IPS-20b (cell line): ENCODE measurements around the gene TENM4.
"Not testable (repeated sequence)": the region's sequence is repeated elsewhere in the genome, so short reads cannot be mapped to it uniquely, and the experiment has no call there.

Source experiments
- H3K27ac ChIP-seq: one replicate; pipeline ENCODE4 v1.5.1; 2013; ENCODE audit warnings: low read length
- H3K27me3 ChIP-seq: 2 replicates; pipeline ENCODE4 v1.6.1; 2013; ENCODE audit warnings: mild to moderate bottlenecking, low read length, inconsistent platforms; ENCODE audit not compliant: insufficient read depth
- H3K36me3 ChIP-seq: 2 replicates; pipeline ENCODE4 v1.6.1; 2013; ENCODE audit warnings: low read depth, mild to moderate bottlenecking, inconsistent platforms, low read length, moderate library complexity; ENCODE audit not compliant: insufficient read depth
- H3K4me1 ChIP-seq: 2 replicates; pipeline ENCODE4 v1.6.1; 2013; ENCODE audit warnings: mild to moderate bottlenecking, control low read depth, inconsistent platforms, low read length, moderate library complexity; ENCODE audit not compliant: insufficient read depth
- H3K4me3 ChIP-seq: 2 replicates; pipeline ENCODE4 v1.5.1; 2013; ENCODE audit warnings: mild to moderate bottlenecking, low read length, inconsistent platforms
- H3K9ac ChIP-seq: 2 replicates; pipeline ENCODE4 v1.6.1; 2013; ENCODE audit warnings: low read depth, mild to moderate bottlenecking, inconsistent platforms, low read length, moderate library complexity
- H3K9me3 ChIP-seq: 2 replicates; pipeline ENCODE4 v1.6.1; 2013; ENCODE audit warnings: mild to moderate bottlenecking, low read depth, low read length, inconsistent platforms; ENCODE audit not compliant: insufficient read depth

TENM4 gene

GRCh38 chr11:78622666-78623065, 818.2 kb downstream of the TENM4 start:
- H3K36me3 ChIP-seq: no peaks in the 10 kb centered on the region
- H3K4me1 ChIP-seq: no peaks in the 10 kb centered on the region
- H3K4me3 ChIP-seq: no peak overlapping the region
- peaks cover 18% of the 10 kb centered on the region for H3K9me3 ChIP-seq
- no peaks in the 10 kb centered on the region for H3K27me3 ChIP-seq
- H3K27ac ChIP-seq: no peak overlapping the region
- no peak overlapping the region for H3K9ac ChIP-seq

GRCh38 chr11:78620159-78620558, 820.7 kb downstream of the TENM4 start:
- peaks cover 18% of the 10 kb centered on the region for H3K9me3 ChIP-seq
- no peak overlapping the region for H3K9ac ChIP-seq
- H3K4me3 ChIP-seq: no peak overlapping the region
- no peak overlapping the region for H3K27ac ChIP-seq
- no peaks in the 10 kb centered on the region for H3K36me3 ChIP-seq
- H3K27me3 ChIP-seq: no peaks in the 10 kb centered on the region
- no peaks in the 10 kb centered on the region for H3K4me1 ChIP-seq

- Histone ChIP-seq H3K27me3 (no peaks in the 10 kb centered on the region), H3K4me3 (no peak overlapping the region), H3K9me3 (peaks cover 18% of the 10 kb centered on the region), H3K9ac (no peak overlapping the region), H3K4me1 (no peaks in the 10 kb centered on the region), H3K36me3 (no peaks in the 10 kb centered on the region), H3K27ac (no peak overlapping the region)
Measured at GRCh38 chr11:78615724-78616123, 825.1 kb downstream of the TENM4 start.

- H3K36me3 ChIP-seq: no peaks in the 10 kb centered on the region
- no peak overlapping the region for H3K4me3 ChIP-seq
- no peaks in the 10 kb centered on the region for H3K9me3 ChIP-seq
- H3K4me1 ChIP-seq: no peaks in the 10 kb centered on the region
- H3K27me3 ChIP-seq: no peaks in the 10 kb centered on the region
- H3K9ac ChIP-seq: no peak overlapping the region
- H3K27ac ChIP-seq: no peak overlapping the region
Measured at GRCh38 chr11:78613378-78613813, 827.4 kb downstream of the TENM4 start.

- Histone ChIP-seq H3K27me3 (no peaks in the 10 kb centered on the region), H3K9me3 (no peaks in the 10 kb centered on the region), H3K36me3 (no peaks in the 10 kb centered on the region), H3K4me1 (no peaks in the 10 kb centered on the region), H3K27ac (no peak overlapping the region), H3K4me3 (no peak overlapping the region), H3K9ac (no peak overlapping the region)
Measured at GRCh38 chr11:78612721-78613377, 828.0 kb downstream of the TENM4 start.

GRCh38 chr11:78609321-78609720, 831.5 kb downstream of the TENM4 start:
- H3K9me3 ChIP-seq, H3K4me1 ChIP-seq, H3K4me3 ChIP-seq, H3K9ac ChIP-seq, H3K27ac ChIP-seq, H3K36me3 ChIP-seq, H3K27me3 ChIP-seq: not testable (repeated sequence)

- H3K9me3 ChIP-seq: no peaks in the 10 kb centered on the region
Measured at GRCh38 chr11:78607696-78608095, 833.1 kb downstream of the TENM4 start.

GRCh38 chr11:78606667-78607066, 834.2 kb downstream of the TENM4 start:
- no peak overlapping the region for H3K9ac ChIP-seq
- no peaks in the 10 kb centered on the region for H3K27me3 ChIP-seq
- H3K4me3 ChIP-seq: no peak overlapping the region
- H3K9me3 ChIP-seq: no peaks in the 10 kb centered on the region
- no peaks in the 10 kb centered on the region for H3K36me3 ChIP-seq
- no peak overlapping the region for H3K27ac ChIP-seq
- H3K4me1 ChIP-seq: peaks cover 7% of the 10 kb centered on the region; the same call in 1 of the 2 replicates

More at GRCh38 chr11:78607696-78608095, 833.1 kb downstream of the TENM4 start:
- no peak overlapping the region for H3K9ac ChIP-seq
- no peaks in the 10 kb centered on the region for H3K27me3 ChIP-seq
- H3K36me3 ChIP-seq: no peaks in the 10 kb centered on the region
- H3K27ac ChIP-seq: no peak overlapping the region
- H3K4me3 ChIP-seq: no peak overlapping the region
- H3K4me1 ChIP-seq: peaks cover 7% of the 10 kb centered on the region; the same call in 1 of the 2 replicates

- H3K36me3 ChIP-seq: no peaks in the 10 kb centered on the region
- H3K9ac ChIP-seq: no peak overlapping the region
- H3K4me3 ChIP-seq: no peak overlapping the region
- no peak overlapping the region for H3K27ac ChIP-seq
- peaks cover 7% of the 10 kb centered on the region; the same call in 1 of the 2 replicates for H3K4me1 ChIP-seq
- H3K27me3 ChIP-seq: no peaks in the 10 kb centered on the region
- no peaks in the 10 kb centered on the region for H3K9me3 ChIP-seq
Measured at GRCh38 chr11:78605296-78605695, 835.5 kb downstream of the TENM4 start.

GRCh38 chr11:78603792-78604191, 837.0 kb downstream of the TENM4 start:
- H3K27ac ChIP-seq: no peak overlapping the region
- H3K27me3 ChIP-seq: no peaks in the 10 kb centered on the region
- H3K36me3 ChIP-seq: no peaks in the 10 kb centered on the region

More at GRCh38 chr11:78603792-78604191, 837.0 kb downstream of the TENM4 start:
- Histone ChIP-seq H3K9ac (no peak overlapping the region), H3K9me3 (no peaks in the 10 kb centered on the region), H3K4me1 (peaks cover 7% of the 10 kb centered on the region; the same call in 1 of the 2 replicates), H3K4me3 (no peak overlapping the region)
